HT1080 (cell line): ENCODE measurements around the gene ADIPOR1. TPM values are rescaled to one million over a fixed set of nuclear protein-coding genes. Genes with fewer than 3 reads are reported as not detected.
"Not testable (repeated sequence)": the region's sequence is repeated elsewhere in the genome, so short reads cannot be mapped to it uniquely, and the experiment has no call there.

Source experiments
- DNase-seq: peaks from one replicate; pipeline ENCODE4 v3.0.0-alpha.2; 2015; ENCODE audit warnings: low read depth
- polyA plus RNA-seq, 2 experiments: library from polyadenylated mRNA; depleted of rRNA; stranded (reverse); fragments of >200 nt; gene quantifications; 2 replicates each; pipeline ENCODE4 v1.2.3, GENCODE V29; 2015
- total RNA-seq: library from RNA; depleted of rRNA; stranded (reverse); fragments of >200 nt; shearing (Covaris generic); gene quantifications from 2 replicates; pipeline ENCODE4 v1.2.3, GENCODE V29; 2014; rRNA removed

ADIPOR1 gene
- total RNA-seq = 90.5 and 116 TPM in 2 replicates
- 160 and 163 TPM in 2 replicates for polyA plus RNA-seq (2015; cell fraction: cytosol; rRNA removed)
- 51.6 and 54.1 TPM in 2 replicates for polyA plus RNA-seq (2015; cell fraction: nucleus; rRNA removed)

- DNase-seq = peak; percentile 81
Observed at GRCh38 chr1:202957733-202958543, at the start of gene ADIPOR1. TSS of gene ADIPOR1 (minus strand) at chr1:202958312. CDS start at chr1:202951070, 7,242 bp downstream.

- peak; percentile 93 for DNase-seq
Observed at GRCh38 chr1:203006948-203007871, 49.1 kb upstream of the ADIPOR1 start, which contains the start of gene TMEM183A. TSS of gene TMEM183A (plus strand) at chr1:203007374. CDS start at chr1:203007466, 92 bp downstream.

- not testable (repeated sequence) for DNase-seq
Observed at GRCh38 chr1:203005395-203006142, 47.5 kb upstream of the ADIPOR1 start.

- no peak for DNase-seq
Observed at GRCh38 chr1:203002951-203003350, 44.8 kb upstream of the ADIPOR1 start.

- no peak for DNase-seq
Observed at GRCh38 chr1:203001986-203002385, 43.9 kb upstream of the ADIPOR1 start.

GRCh38 chr1:203000217-203000944 lies 42.3 kb upstream of the ADIPOR1 start:
- no peak for DNase-seq

GRCh38 chr1:202998836-202999750 lies 41.0 kb upstream of the ADIPOR1 start:
- DNase-seq = peak; percentile 51

GRCh38 chr1:202994756-202995155 lies 36.6 kb upstream of the ADIPOR1 start:
- no peak for DNase-seq

- no peak for DNase-seq
Observed at GRCh38 chr1:202991112-202991511, 33.0 kb upstream of the ADIPOR1 start.

GRCh38 chr1:202989879-202990278 lies 31.8 kb upstream of the ADIPOR1 start:
- DNase-seq = no peak

GRCh38 chr1:202987922-202988583 lies 29.9 kb upstream of the ADIPOR1 start:
- DNase-seq = no peak

GRCh38 chr1:202987255-202987654 lies 29.1 kb upstream of the ADIPOR1 start:
- no peak for DNase-seq

GRCh38 chr1:202986120-202986519 lies 28.0 kb upstream of the ADIPOR1 start:
- DNase-seq = not testable (repeated sequence)

- DNase-seq = peak; percentile 23
Observed at GRCh38 chr1:202982715-202983430, 24.8 kb upstream of the ADIPOR1 start.

- DNase-seq = no peak
Observed at GRCh38 chr1:202981939-202982338, 23.8 kb upstream of the ADIPOR1 start.

GRCh38 chr1:202979459-202979858 lies 21.3 kb upstream of the ADIPOR1 start:
- DNase-seq = no peak

GRCh38 chr1:202976633-202977032 lies 18.5 kb upstream of the ADIPOR1 start:
- no peak for DNase-seq

GRCh38 chr1:202974856-202975255 lies 16.7 kb upstream of the ADIPOR1 start:
- no peak for DNase-seq
